GM12878 (cell line): Measurements from ENCODE around the gene IRF8. TPM values are rescaled to one million over a fixed set of nuclear protein-coding genes. Genes with fewer than 3 reads are reported as not detected.

Experiments used
- CBX3 ChIP-seq: fragments of 200-600 bp; sonication (generic); IDR thresholded peaks from 2 replicates; pipeline ENCODE4 v1.6.1; 2016; ENCODE audit warnings: low read depth, borderline replicate concordance
- CREM ChIP-seq: IDR thresholded peaks from 2 replicates; pipeline ENCODE4 v1.6.1; 2014; ENCODE audit warnings: antibody characterized with exemption, low read depth
- EP300 ChIP-seq, 2 experiments: fragments of 150-350 bp in 1 of 2; IDR thresholded peaks; 2 replicates each; pipeline ENCODE4 v1.6.1; 2011 to 2012; ENCODE audit warnings: low read depth in 2 of 2, low read length in 2 of 2, borderline replicate concordance in 1 of 2, improper control_type of control experiment in 1 of 2, inconsistent platforms in 1 of 2; ENCODE audit not compliant: control insufficient read depth in 1 of 2
- GABPA ChIP-seq: IDR thresholded peaks from 2 replicates; pipeline ENCODE4 v1.6.1; 2014; ENCODE audit warnings: antibody characterized with exemption, low read depth, mild to moderate bottlenecking, inconsistent platforms
- HDAC2 ChIP-seq: fragments of 200-600 bp; sonication (generic); IDR thresholded peaks from 2 replicates; pipeline ENCODE4 v1.6.1; 2017
- IKZF1 ChIP-seq: fragments of 450-650 bp; conservative IDR thresholded peaks from 2 replicates; pipeline ENCODE4 v1.6.1; 2017; ENCODE audit warnings: antibody characterized with exemption, mild to moderate bottlenecking
- IKZF2 ChIP-seq, 2 experiments: fragments of 450-650 bp; IDR thresholded peaks; 2 replicates each; pipeline ENCODE4 v1.6.1; 2017; ENCODE audit warnings: mild to moderate bottlenecking in 2 of 2, moderate library complexity in 2 of 2
- KDM1A ChIP-seq: fragments of 200-600 bp; sonication (generic); IDR thresholded peaks from 2 replicates; pipeline ENCODE4 v1.6.1; 2016; ENCODE audit warnings: borderline replicate concordance
- LARP7 ChIP-seq: fragments of 450-650 bp; IDR thresholded peaks from 2 replicates; pipeline ENCODE4 v1.6.1; 2017; ENCODE audit warnings: mild to moderate bottlenecking
- NFYB ChIP-seq: IDR thresholded peaks from 2 replicates; pipeline ENCODE4 v1.6.1; 2011; ENCODE audit warnings: low read depth, mild to moderate bottlenecking, low read length, improper control_type of control experiment, moderate library complexity; ENCODE audit not compliant: insufficient read depth
- POLR2A ChIP-seq: IDR thresholded peaks from 2 replicates; pipeline ENCODE4 v1.6.1; 2011; ENCODE audit warnings: low read depth, mild to moderate bottlenecking, low read length
- RELA ChIP-seq: fragments of 450-650 bp; IDR thresholded peaks from 2 replicates; pipeline ENCODE4 v1.8.0; 2014; ENCODE audit warnings: borderline replicate concordance; ENCODE audit not compliant: partially characterized antibody
- SMAD5 ChIP-seq: IDR thresholded peaks from 2 replicates; pipeline ENCODE4 v1.6.1; 2016; ENCODE audit warnings: antibody characterized with exemption, low read depth
- SP1 ChIP-seq: IDR thresholded peaks from one replicate; pipeline ENCODE4 v1.6.1; 2011; ENCODE audit warnings: low read depth, low read length
- SREBF2 ChIP-seq: IDR thresholded peaks from 2 replicates; pipeline ENCODE4 v1.6.1; 2012; ENCODE audit warnings: mild to moderate bottlenecking, low read length
- STAT3 ChIP-seq: IDR thresholded peaks from 2 replicates; pipeline ENCODE4 v1.6.1; 2011; ENCODE audit warnings: low read depth, low read length, improper control_type of control experiment
- ZNF217 ChIP-seq: fragments of 450-650 bp; IDR thresholded peaks from 2 replicates; pipeline ENCODE4 v1.6.1; 2017; ENCODE audit warnings: antibody characterized with exemption, mild to moderate bottlenecking
- ZNF24 ChIP-seq: fragments of 450-650 bp; IDR thresholded peaks from 2 replicates; pipeline ENCODE4 v1.6.1; 2017; ENCODE audit warnings: antibody characterized with exemption, mild to moderate bottlenecking
- ZSCAN29 ChIP-seq: fragments of 450-650 bp; IDR thresholded peaks from 2 replicates; pipeline ENCODE4 v1.6.1; 2017; ENCODE audit warnings: mild to moderate bottlenecking, moderate library complexity
- ZZZ3 ChIP-seq: IDR thresholded peaks from 2 replicates; pipeline ENCODE4 v1.6.1; 2011; ENCODE audit warnings: low read depth; ENCODE audit not compliant: control insufficient read depth, insufficient read length
- polyA plus RNA-seq, 11 experiments: library from polyadenylated mRNA; depleted of rRNA in 4 of 11; unstranded in 6 of 11; stranded (reverse) in 5 of 11; fragments of >200 nt; fragmentation: Nextera tagmentation in 4 of 11; fragmentation: Illumina TruSeq in 1 of 11; extraction: Ambion mirVana in 4 of 11; extraction: Trizol in 1 of 11; gene quantifications; 1 replicate in 1 of 11; 2 replicates in 10 of 11; pipeline versions ENCODE4 v1.2.1 to v1.2.3, GENCODE V29; 2011 to 2016; ENCODE audit warnings: inconsistent platforms in 2 of 11, missing spikeins in 2 of 11, low read depth in 1 of 11
- total RNA-seq, 4 experiments: library from RNA; depleted of rRNA in 3 of 4; stranded (reverse); fragments of >200 nt in 3 of 4; fragmentation: Illumina TruSeq in 1 of 4; extraction: Trizol in 1 of 4; gene quantifications; 2 replicates each; pipeline versions ENCODE4 v1.2.1 to v1.2.3, GENCODE V29; 2013 to 2021
- TF ChIP-seq, protein P1 (sequence below): fragments of 150-350 bp; IDR thresholded peaks from 2 replicates; pipeline ENCODE4 v1.6.1; 2016; ENCODE audit warnings: low read depth, low read length
- TF ChIP-seq, protein P2 (sequence below): IDR thresholded peaks from 2 replicates; pipeline ENCODE4 v1.6.1; 2011; ENCODE audit warnings: mild to moderate bottlenecking, low read depth, low read length, moderate library complexity; ENCODE audit not compliant: insufficient replicate concordance
- TF ChIP-seq, protein P3 (sequence below), 3 experiments: IDR thresholded peaks in 2 of 3; conservative IDR thresholded peaks in 1 of 3; 2 replicates each; pipeline ENCODE4 v1.5.1; 2011; ENCODE audit warnings: low read depth in 3 of 3, low read length in 3 of 3, mild to moderate bottlenecking in 3 of 3, control low read depth in 2 of 3, moderate library complexity in 2 of 3, inconsistent platforms in 1 of 3, mixed read lengths in 1 of 3; ENCODE audit not compliant: control insufficient read depth in 2 of 3, insufficient read depth in 1 of 3; ENCODE audit errors: extremely low read depth in 1 of 3

IRF8 gene
- total and polyA plus RNA-seq, 10 of the 15 experiments (the other 5 are each of a cell fraction or from before 2014, with no cell fraction given), result 17.1 to 237 (median 172) TPM

DNA sequence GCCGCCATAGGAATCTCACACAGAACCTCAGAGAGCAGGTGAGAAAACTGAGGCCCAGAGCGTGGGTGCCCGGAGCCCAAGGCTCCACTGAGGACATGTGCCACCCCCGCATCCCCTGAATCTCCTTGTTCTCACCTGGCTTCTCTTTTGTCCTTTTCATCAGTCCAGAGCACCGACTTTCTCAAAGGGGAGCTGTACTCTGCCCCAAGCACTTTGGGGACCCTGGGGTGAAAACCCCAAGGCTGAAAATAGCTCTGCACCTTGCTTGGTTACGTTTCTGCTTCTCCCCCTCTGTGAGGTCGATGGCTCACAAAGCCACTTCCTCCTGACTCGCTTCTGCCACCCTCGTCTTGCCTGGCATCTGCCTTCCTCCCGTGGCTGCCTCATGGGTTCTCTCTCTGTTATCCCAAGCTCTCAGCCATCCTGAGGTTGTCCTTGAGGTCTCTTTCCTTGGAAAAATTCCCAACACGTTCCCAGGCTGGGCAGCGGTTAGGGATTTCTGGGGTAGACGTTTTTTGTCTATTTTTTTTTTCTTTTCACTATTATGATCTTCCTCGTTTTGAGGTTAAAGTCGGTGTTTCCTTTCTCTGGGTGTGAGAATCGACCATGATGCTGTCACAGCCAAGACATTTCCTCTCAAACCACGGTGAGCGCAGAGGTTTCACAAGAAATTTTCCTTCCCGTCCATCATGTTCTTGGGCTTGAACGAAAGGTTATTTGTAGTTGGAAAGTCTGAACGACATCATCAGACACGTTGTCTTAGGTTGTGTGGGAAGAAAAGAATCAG, 37.2 kb downstream of the IRF8 start (continued):
- peak; percentile 83 for TF ChIP-seq RELA
- TF ChIP-seq, protein P1, sequence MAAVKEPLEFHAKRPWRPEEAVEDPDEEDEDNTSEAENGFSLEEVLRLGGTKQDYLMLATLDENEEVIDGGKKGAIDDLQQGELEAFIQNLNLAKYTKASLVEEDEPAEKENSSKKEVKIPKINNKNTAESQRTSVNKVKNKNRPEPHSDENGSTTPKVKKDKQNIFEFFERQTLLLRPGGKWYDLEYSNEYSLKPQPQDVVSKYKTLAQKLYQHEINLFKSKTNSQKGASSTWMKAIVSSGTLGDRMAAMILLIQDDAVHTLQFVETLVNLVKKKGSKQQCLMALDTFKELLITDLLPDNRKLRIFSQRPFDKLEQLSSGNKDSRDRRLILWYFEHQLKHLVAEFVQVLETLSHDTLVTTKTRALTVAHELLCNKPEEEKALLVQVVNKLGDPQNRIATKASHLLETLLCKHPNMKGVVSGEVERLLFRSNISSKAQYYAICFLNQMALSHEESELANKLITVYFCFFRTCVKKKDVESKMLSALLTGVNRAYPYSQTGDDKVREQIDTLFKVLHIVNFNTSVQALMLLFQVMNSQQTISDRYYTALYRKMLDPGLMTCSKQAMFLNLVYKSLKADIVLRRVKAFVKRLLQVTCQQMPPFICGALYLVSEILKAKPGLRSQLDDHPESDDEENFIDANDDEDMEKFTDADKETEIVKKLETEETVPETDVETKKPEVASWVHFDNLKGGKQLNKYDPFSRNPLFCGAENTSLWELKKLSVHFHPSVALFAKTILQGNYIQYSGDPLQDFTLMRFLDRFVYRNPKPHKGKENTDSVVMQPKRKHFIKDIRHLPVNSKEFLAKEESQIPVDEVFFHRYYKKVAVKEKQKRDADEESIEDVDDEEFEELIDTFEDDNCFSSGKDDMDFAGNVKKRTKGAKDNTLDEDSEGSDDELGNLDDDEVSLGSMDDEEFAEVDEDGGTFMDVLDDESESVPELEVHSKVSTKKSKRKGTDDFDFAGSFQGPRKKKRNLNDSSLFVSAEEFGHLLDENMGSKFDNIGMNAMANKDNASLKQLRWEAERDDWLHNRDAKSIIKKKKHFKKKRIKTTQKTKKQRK, result no peak
- TF ChIP-seq HDAC2, result no peak
- peak; percentile 74 for TF ChIP-seq SP1
- TF ChIP-seq IKZF1, result peak; percentile 98
- TF ChIP-seq, protein P2, sequence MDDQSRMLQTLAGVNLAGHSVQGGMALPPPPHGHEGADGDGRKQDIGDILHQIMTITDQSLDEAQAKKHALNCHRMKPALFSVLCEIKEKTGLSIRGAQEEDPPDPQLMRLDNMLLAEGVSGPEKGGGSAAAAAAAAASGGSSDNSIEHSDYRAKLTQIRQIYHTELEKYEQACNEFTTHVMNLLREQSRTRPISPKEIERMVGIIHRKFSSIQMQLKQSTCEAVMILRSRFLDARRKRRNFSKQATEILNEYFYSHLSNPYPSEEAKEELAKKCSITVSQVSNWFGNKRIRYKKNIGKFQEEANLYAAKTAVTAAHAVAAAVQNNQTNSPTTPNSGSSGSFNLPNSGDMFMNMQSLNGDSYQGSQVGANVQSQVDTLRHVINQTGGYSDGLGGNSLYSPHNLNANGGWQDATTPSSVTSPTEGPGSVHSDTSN, result peak; percentile 72
- TF ChIP-seq KDM1A, result no peak
- no peak for TF ChIP-seq ZZZ3
- 0 out of 2 replicates have a peak, but pooled peaks have one; percentile 5 for TF ChIP-seq SREBF2
- peak; percentile 70; the same call in 1 of the 2 replicates for TF ChIP-seq ZNF217
- TF ChIP-seq SMAD5, result no peak
- TF ChIP-seq EP300 (IDR thresholded peaks at IDR 0.05; ENCODE audit: borderline replicate concordance in 1 of 2, control insufficient read depth in 1 of 2, low read depth in 2 of 2, low read length in 2 of 2), result peak; percentile 74 to 82; a peak in 2 of 4 replicates
- TF ChIP-seq ZSCAN29, result no peak
- no peak for TF ChIP-seq NFYB
- no peak for TF ChIP-seq CBX3
- no peak for TF ChIP-seq STAT3
- peak; percentile 96 to 97 for TF ChIP-seq IKZF2 (IDR thresholded peaks at IDR 0.05)
- peak; percentile 40; the same call in 1 of the 2 replicates for TF ChIP-seq ZNF24
- no peak for TF ChIP-seq GABPA
- 0 out of 2 replicates have a peak, but pooled peaks have one; percentile 19 for TF ChIP-seq POLR2A
- 0 out of 2 replicates have a peak, but pooled peaks have one; percentile 1 for TF ChIP-seq LARP7
- TF ChIP-seq CREM, result peak; percentile 73
- TF ChIP-seq, protein P3, sequence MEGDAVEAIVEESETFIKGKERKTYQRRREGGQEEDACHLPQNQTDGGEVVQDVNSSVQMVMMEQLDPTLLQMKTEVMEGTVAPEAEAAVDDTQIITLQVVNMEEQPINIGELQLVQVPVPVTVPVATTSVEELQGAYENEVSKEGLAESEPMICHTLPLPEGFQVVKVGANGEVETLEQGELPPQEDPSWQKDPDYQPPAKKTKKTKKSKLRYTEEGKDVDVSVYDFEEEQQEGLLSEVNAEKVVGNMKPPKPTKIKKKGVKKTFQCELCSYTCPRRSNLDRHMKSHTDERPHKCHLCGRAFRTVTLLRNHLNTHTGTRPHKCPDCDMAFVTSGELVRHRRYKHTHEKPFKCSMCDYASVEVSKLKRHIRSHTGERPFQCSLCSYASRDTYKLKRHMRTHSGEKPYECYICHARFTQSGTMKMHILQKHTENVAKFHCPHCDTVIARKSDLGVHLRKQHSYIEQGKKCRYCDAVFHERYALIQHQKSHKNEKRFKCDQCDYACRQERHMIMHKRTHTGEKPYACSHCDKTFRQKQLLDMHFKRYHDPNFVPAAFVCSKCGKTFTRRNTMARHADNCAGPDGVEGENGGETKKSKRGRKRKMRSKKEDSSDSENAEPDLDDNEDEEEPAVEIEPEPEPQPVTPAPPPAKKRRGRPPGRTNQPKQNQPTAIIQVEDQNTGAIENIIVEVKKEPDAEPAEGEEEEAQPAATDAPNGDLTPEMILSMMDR (IDR thresholded peaks at IDR 0.05 in 2 of 3, conservative IDR thresholded peaks at IDR 0.05 in 1 of 3; ENCODE audit: control insufficient read depth in 2 of 3, extremely low read depth in 1 of 3, insufficient read depth in 1 of 3, low read depth in 3 of 3, low read length in 3 of 3), result peak in 2 of 3 experiments; percentile 5 to 6; a peak in 2 of 6 replicates
